ENCODE results near the gene NUP85. TPM values are rescaled to one million over a fixed set of nuclear protein-coding genes. Genes with fewer than 3 reads are reported as not detected.
"Not testable (repeated sequence)": the region's sequence is repeated elsewhere in the genome, so short reads cannot be mapped to it uniquely, and the experiment has no call there.

The NUP85 gene
- total RNA-seq, 2 donors from 2014 or later: 49.6 to 50.9 TPM

DNA sequence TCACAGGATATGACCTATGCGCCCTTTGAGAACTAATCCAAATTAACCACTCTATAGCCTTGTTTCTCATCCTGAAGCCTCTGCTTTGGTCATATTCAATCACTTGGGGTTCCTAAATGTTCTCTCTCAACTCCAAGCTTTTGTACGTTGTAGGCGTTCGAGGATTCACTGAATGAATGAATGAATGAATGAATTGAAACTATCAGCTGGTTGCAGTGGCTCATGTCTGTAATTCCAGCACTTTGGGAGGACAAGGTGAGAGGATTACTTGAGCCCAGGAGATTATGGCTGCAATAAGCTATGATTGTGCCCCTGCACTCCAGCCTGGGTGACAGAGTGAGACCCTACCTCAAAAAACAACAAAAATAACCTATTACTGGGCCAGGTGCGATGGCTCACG is 16.9 kb upstream of the NUP85 start:
- no peak for DNase-seq (ENCODE audit: low spot score)
- intact Hi-C loops (cut with DNase I): loop anchor here in 1 of 2 donors (10.0 kb wide), 1 partner anchor 84 kb away; the partner anchor contains the start of gene ARMC7

DNA sequence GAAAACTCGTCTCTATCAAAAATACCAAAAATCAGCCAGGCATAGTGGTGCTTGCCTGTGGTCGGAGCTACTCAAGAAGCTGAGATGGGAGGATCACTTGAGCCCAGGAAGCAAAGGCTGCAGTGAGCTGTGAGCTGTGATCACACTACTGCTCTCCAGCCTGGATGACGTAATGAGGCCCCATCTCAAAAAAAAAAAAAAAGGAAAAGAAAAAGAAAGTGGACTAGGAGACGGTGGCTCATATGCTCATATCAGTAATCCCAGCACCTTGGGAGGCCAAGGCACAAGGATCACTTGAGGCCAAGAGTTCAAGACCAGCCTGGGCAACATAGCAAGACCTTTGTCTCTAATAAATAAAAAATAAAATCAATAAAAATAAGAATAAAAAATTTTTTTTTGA is 13.9 kb upstream of the NUP85 start:
- intact Hi-C loops (cut with DNase I): no loop called here
- no peak for DNase-seq (ENCODE audit: low spot score)

DNA sequence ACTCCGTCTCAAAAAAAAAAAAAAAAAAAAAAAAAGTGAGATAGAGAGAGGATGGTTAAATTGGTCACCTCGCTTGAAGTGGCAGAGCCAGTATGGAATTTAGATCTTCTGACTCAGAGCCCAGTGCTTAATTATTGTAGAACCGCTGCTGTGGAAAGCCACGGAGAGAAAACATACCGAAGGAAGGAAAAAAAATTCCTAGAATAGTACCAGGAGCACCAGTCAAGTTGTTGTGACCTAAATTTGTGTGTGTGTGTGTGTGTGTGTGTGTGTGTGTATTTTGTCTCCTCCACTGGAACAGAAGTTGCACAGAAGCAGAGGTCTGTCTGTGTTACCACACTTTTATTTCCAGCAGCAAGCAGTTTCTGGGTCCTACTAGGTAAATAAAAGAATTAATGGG is 10.6 kb upstream of the NUP85 start:
- no peak for DNase-seq (ENCODE audit: low spot score)
- intact Hi-C loops (cut with DNase I): no loop called here

DNA sequence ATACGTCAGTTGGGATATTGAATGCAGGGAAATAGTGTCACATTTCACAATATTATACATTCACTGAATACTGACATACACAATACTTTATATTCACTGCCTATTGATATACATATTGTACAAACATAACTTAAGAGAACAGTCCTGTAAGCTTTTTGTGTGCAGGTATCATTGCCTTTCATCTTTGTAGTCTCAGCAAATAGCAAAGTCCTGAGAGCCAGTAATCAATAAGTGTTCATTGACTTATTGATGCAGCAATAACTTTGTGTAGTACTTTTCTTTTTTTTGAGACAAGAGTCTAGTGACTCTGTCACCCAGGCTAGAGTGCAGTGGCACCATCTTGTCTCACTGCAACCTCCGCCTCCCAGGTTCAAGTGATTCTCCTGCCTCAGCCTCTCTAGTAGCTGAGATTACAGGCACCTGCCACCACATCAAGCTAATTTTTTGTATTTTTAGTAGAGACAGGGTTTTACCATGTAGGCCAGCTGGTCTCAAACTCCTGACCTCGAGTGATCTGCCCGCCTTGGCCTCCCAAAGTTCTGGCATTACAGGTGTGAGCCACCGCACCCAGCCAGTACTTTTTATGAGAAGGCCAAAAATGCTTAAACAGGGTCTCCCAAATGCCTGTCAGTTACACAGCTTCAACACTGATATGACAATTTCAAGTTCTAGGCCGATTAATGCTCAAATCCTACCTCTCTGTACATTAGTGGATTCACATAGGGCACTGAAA is 5.4 kb upstream of the NUP85 start:
- no peak for DNase-seq (ENCODE audit: low spot score)
- intact Hi-C loops (cut with DNase I): loop anchor here (10.0 kb wide), 3 partner anchors 135 to 215 kb away; partner anchors contain the start of genes ATP5PD (in 1 of the 2), CDR2L (in 1 of the 2) and KCTD2 (in 1 of the 2)

DNA sequence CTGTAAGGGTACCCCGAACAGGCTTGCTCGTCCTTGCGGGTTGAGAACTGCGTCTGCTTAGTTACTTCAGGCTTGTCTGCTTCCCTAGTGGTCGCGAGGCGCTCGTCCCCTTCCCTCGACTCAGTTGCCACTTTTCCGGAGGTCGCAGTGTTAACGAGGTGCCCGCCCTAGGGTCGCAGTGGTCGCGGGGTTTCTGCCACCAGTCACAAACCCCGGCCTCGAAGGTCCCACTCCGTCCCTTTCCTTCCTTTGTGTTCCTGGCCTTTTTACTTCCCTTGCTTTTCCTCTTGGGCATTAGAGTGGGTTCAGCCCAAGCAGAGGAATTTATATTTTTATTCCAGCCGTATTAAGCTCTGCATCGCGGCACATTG is 299 bp downstream of the NUP85 start:
- intact Hi-C loops (cut with DNase I): loop anchor here (10.0 kb wide), 3 partner anchors 141 to 221 kb away; partner anchors contain the start of genes ATP5PD (in 1 of the 2), CDR2L (in 1 of the 2) and KCTD2 (in 1 of the 2)
- no peak for DNase-seq (ENCODE audit: low spot score)

DNA sequence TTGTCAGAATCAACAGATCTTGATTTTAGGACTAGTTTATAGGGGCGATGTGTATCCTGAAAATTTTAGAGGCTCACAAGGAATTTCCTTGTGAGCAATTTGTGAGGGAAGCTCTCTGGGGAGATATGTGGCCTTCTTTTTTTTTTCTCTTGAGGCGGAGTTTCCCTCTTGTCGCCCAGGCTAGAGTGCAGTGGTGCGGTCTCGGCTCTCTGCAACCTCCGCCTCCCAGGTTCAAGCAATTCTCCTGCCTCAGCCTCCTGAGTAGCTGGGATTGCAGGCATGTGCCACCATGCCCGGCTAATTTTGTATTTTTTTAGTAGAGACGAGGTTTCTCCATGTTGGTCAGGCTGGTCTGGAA is 1.6 kb downstream of the NUP85 start:
- DNase-seq (ENCODE audit: low spot score): not testable (repeated sequence)
- intact Hi-C loops (cut with DNase I): loop anchor here (10.0 kb wide), 3 partner anchors 142 to 222 kb away; partner anchors contain the start of genes ATP5PD (in 1 of the 2), CDR2L (in 1 of the 2) and KCTD2 (in 1 of the 2)

DNA sequence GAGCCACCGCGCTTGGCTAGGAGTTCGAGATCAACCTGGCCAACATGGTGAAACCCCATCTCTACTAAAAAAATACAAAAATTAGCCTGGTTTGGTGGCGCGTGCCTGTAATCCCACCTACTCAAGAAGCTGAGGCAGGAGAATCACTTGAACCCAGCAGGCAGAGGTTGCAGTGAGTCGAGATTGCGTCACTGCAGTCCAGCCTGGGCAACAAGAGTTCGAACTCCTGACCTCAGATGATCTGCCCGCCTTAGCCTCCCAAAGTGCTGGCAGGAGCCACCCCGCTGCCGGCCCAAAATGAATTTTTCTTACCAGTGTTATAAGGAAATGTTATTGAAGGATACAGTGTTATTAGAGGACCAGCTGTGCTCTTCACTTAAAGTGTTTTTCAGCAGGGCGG is 2.3 kb downstream of the NUP85 start:
- intact Hi-C loops (cut with DNase I): loop anchor here (10.0 kb wide), 3 partner anchors 143 to 223 kb away; partner anchors contain the start of genes ATP5PD (in 1 of the 2), CDR2L (in 1 of the 2) and KCTD2 (in 1 of the 2)
- DNase-seq (ENCODE audit: low spot score): no peak

DNA sequence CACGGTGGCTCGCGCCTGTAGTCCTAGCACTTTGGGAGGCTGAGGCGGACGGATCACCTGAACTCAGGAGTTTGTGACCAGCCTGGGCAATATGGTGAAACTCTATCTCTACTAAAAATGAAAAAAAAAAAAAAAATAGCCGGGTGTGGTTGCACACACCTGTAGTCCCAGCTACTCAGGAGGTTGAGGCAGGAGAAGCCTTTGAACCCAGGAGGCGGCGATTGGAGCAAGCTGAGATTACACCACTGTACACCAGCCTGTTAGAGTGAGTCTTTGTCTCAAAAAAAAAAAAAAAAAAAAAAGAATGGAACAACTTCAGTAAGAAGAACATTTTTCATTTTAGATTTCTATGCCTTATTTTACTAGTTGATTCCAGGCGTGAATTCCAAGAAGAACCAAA is 2.7 kb downstream of the NUP85 start:
- DNase-seq (ENCODE audit: low spot score): no peak
- intact Hi-C loops (cut with DNase I): loop anchor here (10.0 kb wide), 3 partner anchors 143 to 223 kb away; partner anchors contain the start of genes ATP5PD (in 1 of the 2), CDR2L (in 1 of the 2) and KCTD2 (in 1 of the 2)

DNA sequence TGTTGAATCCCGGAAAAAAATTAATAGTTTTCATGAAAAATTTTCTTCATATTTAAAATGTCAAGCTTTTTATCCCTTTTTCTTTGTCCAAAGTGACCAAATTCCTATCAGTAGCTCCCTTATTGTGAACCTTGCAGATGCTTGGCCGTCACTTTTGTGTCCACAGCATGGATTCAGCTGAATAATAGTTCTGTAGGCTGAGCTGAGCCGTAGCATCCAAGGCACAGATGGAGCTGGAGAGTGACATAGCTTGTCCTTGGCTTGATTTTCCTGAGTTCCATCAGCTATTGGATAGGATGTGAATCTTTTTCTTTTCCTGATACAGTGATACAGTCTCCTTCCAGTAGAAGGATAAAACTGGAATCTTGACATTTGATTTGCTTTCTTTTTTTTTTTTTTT is 3.6 kb downstream of the NUP85 start:
- DNase-seq (ENCODE audit: low spot score): no peak
- intact Hi-C loops (cut with DNase I): loop anchor here (10.0 kb wide), 3 partner anchors 144 to 224 kb away; partner anchors contain the start of genes ATP5PD (in 1 of the 2), CDR2L (in 1 of the 2) and KCTD2 (in 1 of the 2)

DNA sequence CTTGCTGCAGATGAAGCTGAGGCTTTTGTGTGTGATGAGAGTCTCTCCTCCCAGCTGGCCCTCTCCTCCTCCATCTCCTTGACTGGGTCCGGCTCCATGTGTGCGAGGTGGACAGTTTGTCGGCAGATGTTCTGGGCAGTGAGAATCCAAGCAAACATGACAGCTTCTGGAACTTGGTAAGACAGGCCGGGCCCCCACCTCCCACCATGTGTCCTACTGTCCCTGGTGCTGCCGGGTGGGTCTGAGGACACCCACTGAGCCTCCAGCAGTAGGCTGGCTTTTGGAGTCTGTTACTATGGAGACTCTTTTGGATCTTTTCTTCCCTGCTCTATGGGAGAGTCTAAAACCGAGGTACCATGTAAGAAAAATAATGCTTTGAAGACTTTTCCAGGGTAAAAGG is 12.7 kb downstream of the NUP85 start:
- no peak for DNase-seq (ENCODE audit: low spot score)
- intact Hi-C loops (cut with DNase I): no loop called here

DNA sequence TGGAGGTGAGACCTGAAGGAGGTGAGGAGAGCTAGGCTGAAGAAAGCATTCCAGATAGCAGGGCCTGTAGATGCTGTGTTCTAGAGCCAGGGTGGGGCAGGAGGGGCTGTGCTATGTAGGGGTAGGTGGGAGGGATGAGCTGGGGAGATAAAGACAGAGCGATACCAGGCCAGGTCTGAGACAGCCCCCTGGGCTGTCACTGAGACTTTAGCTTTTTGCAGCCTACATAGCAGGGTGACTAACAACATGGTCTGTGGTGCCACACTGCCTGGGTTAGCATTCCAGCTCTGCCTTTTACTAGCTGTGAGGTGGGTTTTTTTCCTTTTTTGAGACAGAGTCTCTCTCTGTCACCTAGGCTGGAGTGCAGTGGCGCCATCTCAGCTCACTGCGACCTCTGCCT is 14.3 kb downstream of the NUP85 start:
- intact Hi-C loops (cut with DNase I): no loop called here
- no peak for DNase-seq (ENCODE audit: low spot score)

DNA sequence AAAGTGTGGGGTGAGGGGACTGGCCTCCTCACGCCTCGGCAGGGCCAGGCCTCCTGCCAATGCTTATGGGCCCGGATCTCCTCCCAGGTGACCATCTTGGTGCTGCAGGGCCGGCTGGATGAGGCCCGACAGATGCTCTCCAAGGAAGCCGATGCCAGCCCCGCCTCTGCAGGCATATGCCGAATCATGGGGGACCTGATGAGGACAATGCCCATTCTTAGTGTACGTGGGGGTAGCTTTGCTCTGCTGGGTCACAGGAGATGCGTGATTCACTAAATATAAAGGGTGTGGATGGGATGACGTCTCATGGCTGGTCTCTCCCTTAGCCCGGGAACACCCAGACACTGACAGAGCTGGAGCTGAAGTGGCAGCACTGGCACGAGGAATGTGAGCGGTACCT is 19.5 kb downstream of the NUP85 start:
- intact Hi-C loops (cut with DNase I): no loop called here
- no peak for DNase-seq (ENCODE audit: low spot score)

DNA sequence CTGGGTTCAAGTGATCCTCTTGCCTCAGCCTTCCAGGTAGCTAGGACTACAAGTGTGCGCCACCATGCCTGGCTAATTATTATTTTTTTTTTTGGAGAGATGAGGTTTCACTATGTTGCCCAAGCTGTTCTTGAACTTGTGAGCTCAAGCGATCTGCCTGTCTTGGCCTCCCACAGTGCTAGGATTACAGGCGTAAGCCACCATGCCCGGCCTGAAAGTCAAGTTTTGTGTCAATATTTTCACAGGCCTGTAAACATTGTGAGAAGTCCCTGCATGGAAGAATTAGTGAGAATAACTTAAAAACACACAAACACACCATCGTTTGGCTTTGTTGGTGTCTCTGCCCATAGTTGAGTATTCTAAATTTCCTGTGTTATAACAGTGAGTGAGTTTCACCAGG is 22.2 kb downstream of the NUP85 start:
- no peak for DNase-seq (ENCODE audit: low spot score)
- intact Hi-C loops (cut with DNase I): no loop called here

DNA sequence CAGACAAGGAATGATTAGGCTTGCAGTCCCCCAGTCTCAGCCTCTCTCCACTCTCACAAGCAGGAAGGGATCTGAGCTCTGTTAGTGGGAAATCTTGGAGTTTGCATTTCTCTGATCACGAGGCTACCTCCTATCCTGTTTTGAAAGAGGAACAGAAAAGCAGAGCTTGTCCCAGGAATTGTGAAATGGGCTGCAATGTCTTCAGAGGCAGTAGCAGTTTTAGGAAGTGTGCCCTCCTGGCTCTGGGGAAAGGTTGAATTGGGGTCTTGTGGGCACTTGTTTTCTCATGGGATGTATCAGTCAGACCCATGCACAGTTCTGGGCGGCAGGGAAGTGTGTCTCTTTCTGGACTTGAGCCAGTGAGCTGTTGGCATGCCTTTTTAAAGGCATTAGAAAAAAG is 22.8 kb downstream of the NUP85 start:
- no peak for DNase-seq (ENCODE audit: low spot score)
- intact Hi-C loops (cut with DNase I): no loop called here

DNA sequence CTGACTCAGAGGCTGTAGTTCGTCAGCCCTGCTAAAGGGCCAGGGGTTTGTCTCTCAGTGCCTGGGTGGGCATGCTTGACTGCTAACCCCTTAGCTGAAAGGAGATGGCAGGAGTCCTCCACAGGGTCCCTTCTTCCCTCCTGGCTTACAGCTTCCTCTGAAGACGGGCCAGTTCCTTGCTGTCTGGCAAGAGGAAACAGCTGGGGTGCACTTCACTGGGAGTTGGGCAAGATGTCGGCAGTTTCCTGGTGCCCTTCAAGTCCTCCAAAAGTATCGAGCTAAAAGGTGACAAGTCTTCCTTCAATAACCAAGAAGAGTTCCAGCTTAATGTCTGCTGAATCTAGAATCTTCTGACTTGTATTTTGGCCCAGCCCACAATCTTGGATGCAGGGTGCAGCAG is 23.4 kb downstream of the NUP85 start:
- intact Hi-C loops (cut with DNase I): no loop called here
- DNase-seq (ENCODE audit: low spot score): no peak

DNA sequence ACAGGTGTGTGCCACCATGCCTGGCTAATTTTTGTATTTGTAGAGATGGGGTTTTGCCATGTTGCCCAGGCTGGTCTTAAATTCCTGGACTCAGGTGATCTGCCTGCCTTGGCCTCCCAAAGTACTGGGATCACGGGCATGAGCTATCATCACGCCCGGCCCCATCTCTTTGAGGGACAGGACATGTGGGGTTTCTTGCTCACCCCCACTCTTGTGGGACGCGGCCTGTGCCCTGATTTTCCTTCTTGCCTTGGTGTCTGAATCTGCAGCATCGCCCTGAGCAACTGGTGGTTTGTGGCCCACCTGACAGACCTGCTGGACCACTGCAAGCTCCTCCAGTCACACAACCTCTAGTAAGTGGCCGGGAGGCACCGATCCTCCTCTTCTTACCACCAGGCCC is 25.6 kb downstream of the NUP85 start:
- peak; percentile 59 for DNase-seq (ENCODE audit: low spot score)
- intact Hi-C loops (cut with DNase I): no loop called here

DNA sequence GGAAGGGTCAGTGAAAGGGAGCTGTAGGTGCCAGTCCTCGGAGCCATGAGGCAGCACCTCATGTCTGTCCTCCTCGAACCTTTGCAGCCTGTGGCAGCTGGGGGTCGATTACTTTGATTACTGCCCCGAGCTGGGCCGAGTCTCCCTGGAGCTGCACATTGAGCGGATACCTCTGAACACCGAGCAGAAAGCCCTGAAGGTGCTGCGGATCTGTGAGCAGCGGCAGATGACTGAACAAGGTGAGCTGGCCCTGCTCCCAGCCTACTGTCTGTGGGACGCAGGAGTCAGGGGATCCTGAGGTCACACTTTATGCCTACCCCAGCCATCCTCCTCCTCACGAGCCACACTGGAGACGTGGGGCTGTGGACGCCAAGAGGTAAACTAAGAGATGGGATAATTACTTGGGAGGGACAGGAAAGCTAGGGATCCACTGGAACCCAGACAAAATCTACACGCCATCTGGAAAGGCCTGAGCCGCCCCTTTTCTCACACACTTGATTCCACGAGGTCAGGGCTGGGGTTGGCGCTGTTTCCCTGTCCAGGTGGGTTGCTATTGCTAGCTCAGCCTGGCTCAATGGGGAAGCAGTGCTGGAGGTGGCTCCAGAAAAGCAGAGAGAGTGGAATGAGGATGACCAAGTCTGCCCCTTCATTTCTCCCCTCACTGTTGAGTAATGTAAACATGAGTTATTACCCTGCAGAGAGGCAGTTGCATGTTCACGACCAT is 26.4 kb downstream of the NUP85 start:
- no peak for DNase-seq (ENCODE audit: low spot score)
- intact Hi-C loops (cut with DNase I): no loop called here

DNA sequence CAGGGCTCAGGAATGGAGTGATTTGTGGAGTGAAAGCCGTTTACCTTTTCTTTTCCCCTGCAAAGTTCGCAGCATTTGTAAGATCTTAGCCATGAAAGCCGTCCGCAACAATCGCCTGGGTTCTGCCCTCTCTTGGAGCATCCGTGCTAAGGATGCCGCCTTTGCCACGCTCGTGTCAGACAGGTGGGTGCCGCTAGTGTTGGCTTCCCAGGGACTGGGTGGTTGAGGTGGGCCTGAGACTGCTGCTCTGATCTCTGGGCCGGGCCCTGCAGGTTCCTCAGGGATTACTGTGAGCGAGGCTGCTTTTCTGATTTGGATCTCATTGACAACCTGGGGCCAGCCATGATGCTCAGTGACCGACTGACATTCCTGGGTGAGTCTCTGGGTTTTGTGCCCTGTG is 27.3 kb downstream of the NUP85 start:
- intact Hi-C loops (cut with DNase I): no loop called here

DNA sequence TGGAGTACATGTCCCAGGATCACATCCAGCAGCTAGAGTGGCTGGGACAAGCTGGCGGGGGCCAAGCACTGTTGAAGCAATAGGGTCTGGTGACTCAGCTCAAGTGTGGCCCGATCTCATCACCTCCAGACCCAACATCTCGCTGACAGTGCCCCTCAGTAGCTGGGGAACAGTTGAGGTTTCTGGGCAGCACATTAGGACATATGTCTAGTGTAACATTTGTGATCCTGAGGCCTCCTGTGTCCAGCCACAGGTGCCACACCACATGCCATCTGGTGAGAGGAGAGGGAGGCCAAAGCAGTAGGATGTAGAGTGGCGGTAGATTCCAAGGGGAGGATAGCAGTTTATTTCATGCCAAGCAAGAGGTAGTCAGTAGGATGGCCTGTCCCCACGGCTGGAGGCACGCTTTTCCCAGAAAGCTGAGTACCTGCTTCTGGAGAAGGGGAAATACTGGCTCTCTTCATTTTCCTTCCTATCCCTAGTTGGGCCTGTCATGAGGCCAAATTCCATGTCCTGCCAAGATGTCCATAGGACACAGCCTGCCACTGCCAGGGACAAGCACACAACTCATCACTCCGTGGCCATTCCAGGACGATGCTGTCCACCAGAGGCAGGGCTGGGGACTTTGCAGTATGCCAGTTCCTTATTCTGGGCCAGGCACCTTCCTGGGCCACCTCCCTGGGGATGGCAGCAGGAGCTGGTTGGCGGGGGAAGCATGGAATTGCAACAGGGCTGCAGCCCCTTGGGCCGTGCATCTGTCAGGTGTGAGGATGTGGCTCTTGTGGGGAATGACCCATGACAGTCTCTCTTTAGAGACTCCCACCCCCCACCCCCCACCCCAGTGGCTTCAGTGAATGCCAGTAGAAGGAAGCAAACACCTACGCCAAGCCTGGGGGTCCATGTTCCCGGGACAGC is 31.9 kb downstream of the NUP85 start:
- intact Hi-C loops (cut with DNase I): no loop called here
- no peak for DNase-seq (ENCODE audit: low spot score)

More for the DNA sequence above, 27.3 kb downstream of the NUP85 start:
- DNase-seq (ENCODE audit: low spot score): no peak
